Stomach (tissue), 4 donors: ENCODE data around the gene SLC51B.

Experiments
- POLR2A ChIP-seq, 4 donors: fragments of 450-650 bp; IDR thresholded peaks; one replicate each; pipeline ENCODE4 v1.6.1; 2016; ENCODE audit warnings: antibody characterized with exemption in 4 of 4, control low read depth in 2 of 4, mild to moderate bottlenecking in 1 of 4, moderate library complexity in 1 of 4
- POLR2AphosphoS5 ChIP-seq, 3 donors: sonication (generic); formaldehyde crosslinking; IDR thresholded peaks; one replicate each; pipeline ENCODE4 v1.6.1; 2016; ENCODE audit warnings: antibody characterized with exemption in 3 of 3
- TF ChIP-seq, protein P1 (sequence below), 7 experiments: fragments of 450-650 bp in 4 of 7; fragments of 200-600 bp in 3 of 7; sonication (generic) in 3 of 7; IDR thresholded peaks; one replicate each; pipeline ENCODE4 v1.5.1; 2016 to 2019; ENCODE audit warnings: antibody characterized with exemption in 7 of 7, control low read depth in 2 of 7, mild to moderate bottlenecking in 1 of 7

DNA sequence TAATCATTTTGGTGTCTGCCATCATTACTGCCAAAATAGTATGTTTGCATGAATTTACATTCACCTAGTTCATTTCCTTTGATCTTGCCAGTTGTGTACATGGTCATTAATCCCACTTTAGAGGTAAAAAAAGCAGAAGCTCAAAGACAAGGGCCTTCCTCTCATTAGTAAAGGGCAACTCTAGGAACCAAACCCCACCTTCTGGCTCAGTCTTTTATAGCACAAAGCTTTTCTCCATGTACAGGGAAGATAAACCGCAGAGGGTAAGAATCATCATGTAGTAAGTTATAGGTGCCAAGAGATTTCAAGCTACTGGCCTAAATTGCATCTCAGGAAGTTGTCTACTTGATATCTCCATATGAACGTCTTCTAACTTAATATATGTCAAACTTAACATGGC lies 36.2 kb upstream of the SLC51B start:
- TF ChIP-seq POLR2A (IDR thresholded peaks at IDR 0.05), result no peak
- TF ChIP-seq, protein P1, sequence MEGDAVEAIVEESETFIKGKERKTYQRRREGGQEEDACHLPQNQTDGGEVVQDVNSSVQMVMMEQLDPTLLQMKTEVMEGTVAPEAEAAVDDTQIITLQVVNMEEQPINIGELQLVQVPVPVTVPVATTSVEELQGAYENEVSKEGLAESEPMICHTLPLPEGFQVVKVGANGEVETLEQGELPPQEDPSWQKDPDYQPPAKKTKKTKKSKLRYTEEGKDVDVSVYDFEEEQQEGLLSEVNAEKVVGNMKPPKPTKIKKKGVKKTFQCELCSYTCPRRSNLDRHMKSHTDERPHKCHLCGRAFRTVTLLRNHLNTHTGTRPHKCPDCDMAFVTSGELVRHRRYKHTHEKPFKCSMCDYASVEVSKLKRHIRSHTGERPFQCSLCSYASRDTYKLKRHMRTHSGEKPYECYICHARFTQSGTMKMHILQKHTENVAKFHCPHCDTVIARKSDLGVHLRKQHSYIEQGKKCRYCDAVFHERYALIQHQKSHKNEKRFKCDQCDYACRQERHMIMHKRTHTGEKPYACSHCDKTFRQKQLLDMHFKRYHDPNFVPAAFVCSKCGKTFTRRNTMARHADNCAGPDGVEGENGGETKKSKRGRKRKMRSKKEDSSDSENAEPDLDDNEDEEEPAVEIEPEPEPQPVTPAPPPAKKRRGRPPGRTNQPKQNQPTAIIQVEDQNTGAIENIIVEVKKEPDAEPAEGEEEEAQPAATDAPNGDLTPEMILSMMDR (IDR thresholded peaks at IDR 0.05), result no peak
- no peak for TF ChIP-seq POLR2AphosphoS5 (IDR thresholded peaks at IDR 0.05)
